NOMO-1 (cell line): Measurements from ENCODE around the gene SLC44A5.
"Not testable (repeated sequence)": the region's sequence is repeated elsewhere in the genome, so short reads cannot be mapped to it uniquely, and the experiment has no call there.

Source experiments
- DNase-seq, 2 experiments: peaks; one replicate each; lab custom pipeline; 2025; ENCODE audit not compliant: unreplicated experiment in 2 of 2; lab: John Stamatoyannopoulos, UW

The SLC44A5 gene

DNA sequence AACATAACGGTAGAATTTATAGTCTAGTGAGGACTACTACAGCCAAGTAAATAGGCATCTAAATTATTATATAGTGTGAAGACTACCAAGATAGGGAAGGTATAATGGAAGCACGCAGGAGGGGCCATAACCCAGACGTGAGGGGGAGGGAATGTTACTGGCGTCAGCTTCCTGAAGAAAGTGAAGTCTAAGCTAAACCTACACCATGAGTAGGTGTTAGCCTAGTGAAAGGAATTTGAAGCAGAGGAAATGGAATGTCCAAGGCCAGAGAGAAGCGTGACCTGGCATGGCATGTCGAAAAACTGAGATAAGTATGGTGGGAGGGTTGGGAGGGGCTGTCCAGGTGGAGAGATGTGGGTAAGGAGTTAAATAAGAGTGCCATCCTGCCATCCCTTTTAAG lies 140.5 kb downstream of the SLC44A5 start:
- DNase-seq: no peak

DNA sequence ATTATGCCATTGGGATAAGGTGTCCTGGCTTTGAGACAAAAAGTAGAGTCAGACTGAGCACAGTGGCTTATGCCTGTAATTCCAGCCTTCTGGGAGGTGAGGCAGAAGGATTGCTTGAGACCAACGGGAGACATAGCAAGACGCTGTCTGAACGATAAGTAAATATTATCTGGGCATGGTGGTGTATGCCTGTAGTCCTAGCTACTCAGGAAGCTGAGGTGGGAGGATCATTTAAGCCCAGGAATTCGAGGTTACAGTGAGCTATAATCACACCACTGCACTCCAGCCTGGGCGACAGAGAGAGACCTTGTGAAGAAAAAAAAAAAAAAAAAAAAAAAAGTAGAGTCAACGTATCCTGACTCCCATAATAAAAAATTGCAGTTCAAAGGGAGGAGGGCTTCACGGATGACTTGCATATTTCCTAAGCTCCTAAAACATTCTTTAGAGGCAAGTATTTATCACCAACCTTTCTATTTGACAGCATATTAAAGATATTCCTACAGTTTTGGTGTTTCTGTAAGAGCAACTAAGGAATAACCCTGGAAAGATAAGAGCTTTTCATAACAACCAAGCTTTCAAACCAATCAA lies 141.2 kb downstream of the SLC44A5 start:
- DNase-seq: no peak

DNA sequence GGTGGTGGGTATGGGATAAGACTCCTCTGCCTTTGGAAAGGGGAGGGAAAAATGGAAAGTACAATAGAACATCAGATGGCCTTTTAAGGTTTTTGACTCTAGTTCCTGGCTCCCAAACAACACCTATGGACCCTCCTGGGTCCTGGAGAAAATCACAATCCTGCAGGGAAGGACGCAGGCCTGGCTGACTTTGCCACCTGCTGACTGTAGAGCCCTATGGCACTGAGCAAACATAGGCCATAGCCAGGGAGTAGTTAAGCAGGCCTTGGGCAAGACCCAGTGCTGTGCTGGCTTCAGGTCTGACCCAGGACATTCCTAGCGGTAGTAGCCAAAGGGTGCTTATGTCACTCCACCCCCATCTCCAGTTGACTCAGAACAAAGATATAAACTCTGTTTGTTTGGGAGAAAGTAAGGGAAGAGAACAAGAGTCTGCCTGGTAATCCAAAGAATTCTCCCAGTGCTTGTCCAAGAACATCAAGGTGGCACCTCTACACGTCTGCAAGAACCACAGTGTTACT lies 149.0 kb downstream of the SLC44A5 start:
- DNase-seq: no peak

DNA sequence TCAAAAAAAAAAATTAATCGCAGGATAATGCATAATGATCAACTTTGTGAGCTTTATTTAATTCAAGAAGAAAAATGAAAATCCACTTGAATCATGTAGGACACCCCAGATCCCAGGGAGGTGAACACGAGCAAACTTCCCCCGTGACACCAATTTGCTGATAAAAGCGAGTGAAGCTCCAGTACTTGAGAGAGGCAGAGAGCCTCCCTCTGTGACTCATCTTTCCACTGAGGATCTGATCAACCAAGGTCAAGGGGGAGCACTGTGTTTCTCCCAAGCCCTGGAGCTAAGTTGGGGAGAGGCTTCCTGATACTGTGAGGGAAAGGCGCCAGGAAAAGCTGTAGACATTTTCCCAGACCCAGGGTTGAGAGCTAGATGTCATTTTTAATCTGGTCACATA lies 160.9 kb downstream of the SLC44A5 start:
- DNase-seq: no peak

DNA sequence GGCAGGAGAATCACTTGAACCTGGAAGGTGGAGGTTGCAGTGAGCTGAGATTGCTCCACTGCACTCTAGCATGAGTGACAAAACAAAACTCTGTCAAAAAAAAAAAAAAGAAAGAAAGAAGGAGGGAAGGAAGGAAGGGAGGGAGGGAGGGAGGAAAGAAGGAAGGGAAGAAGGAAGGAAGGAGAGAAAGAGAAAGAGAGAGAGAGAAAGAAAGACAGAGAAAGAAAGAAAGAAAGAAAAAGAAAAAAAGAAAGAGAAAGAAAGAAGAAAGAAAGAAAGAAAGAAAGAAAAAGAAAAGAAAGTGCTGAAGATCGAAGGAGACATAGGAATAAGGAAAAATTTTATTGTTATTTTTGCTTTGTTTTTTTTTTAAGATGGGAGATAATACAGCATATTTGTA lies 166.7 kb downstream of the SLC44A5 start:
- DNase-seq: no peak

DNA sequence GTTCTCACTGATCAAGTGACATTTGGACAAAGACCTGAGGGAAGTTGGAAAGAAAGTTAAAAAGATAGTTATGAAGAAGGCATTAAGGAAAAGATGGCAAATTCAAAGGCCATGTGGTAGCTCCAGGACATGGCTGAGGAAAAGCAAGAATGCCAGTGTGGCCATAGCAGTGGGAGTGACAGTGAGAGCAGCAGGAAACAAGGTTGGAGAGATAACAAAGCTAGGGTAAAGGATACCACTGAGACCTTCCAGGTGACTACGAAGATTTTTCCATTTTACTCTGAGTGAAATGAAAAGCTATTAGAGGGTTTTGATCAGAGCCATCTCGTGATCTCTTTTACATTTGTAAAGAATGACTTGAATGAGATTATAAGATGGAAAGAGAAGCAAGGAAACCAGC lies 170.6 kb downstream of the SLC44A5 start:
- DNase-seq: no peak

DNA sequence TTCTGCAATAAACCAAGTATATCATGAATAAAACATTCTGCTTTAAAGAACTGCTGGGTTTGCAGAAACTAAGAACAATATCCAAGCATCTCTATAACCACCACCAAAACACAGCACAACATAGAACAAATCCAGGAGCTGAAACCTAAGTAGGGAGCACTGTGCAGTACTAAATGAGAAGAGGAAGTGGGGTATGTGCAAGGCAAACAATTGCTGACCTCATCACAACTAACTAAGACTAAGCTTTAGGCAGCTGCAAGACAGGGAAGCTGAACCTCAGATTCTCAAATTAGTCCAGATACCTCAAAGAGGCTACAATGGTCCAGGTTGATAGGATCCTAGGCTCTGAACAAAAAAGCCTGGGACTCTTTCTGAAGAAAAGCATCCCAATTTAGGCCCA lies 172.6 kb downstream of the SLC44A5 start:
- no peak for DNase-seq

DNA sequence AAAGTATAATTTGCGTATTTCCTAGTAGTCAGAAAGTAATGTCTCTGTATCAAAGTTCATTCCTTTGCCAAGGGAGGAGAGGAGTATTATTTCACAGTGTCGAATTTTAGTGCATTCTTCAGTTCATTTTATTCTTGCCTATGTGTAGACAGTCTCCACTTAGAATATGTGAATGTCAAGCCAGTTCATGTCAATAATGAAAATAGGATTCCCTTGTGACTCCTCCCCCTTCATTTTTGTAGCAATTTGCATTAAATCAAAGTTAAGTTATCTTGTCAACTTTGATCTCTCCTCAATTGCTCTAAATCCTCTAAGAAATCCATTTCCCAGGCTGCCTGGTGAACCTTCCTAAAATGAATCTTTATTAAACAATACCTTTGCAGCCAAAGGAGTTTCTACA lies 179.1 kb downstream of the SLC44A5 start:
- no peak for DNase-seq

DNA sequence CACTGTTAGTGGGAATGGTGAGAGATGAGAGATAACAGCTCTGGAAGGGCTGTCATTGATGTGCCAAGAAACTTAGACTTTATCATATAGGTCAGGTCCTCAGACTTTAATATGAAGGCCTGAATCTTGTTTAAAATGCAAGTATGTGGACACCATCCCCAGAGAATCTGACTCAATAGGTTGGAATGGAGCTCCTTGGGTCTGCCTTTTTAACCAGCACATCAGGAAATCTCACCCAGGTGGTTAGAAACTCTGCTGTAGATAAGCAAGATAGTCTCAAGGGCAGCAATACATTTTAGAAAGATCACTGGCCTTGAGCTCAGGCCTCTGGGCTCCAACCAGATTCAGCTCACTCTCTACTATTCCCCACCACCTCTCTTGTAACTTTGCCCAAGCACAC lies 180.4 kb downstream of the SLC44A5 start:
- no peak for DNase-seq

DNA sequence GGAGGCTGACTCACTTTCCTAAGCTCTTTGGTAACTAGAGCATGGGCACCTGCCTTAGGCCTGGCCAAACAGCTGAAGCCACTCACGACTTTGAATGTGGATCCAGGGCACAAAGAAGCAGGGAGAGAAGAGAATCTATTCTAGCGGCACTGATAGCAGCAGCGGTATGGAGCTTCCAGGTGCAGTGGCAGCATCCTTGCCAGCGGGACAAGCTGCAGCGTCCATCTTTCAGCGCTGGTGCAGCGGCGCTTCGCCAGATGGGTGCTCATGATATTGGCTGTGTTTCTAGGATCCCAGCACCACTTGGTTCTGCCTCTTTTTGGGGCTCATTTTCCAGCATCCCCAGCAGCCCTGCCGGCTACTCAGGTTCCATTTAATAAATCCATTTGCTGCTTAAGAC lies 184.2 kb downstream of the SLC44A5 start:
- no peak for DNase-seq

DNA sequence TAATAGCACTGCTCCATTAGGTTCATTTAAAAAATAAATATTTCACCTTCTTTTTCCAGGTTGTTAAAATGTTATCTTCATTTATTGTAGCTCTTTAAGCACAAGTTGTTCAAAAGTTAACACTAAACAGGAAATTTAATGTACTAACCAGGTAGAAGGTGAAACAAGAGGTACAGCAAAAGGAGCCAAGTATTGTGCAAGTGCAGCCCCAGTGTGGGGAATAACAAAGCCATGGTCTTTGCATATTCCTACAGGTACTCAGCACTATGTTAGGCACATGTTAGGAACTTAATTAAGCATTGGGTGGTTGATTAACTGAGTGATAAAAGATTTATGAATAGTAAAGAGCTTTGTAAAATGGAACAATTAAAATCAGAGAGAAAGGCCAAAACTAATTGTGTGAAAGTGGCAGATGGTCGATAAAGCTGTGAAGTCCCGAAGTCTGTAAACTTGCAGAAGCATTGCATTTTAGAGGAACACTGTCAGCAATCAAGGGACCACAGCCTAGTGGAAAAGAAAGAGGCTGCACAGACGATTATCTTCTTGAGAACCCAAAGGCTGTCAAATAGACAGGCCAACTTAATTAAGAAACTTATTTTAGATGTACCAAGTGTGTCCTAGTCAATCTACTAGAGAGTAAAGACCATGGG lies 185.8 kb downstream of the SLC44A5 start:
- no peak for DNase-seq

DNA sequence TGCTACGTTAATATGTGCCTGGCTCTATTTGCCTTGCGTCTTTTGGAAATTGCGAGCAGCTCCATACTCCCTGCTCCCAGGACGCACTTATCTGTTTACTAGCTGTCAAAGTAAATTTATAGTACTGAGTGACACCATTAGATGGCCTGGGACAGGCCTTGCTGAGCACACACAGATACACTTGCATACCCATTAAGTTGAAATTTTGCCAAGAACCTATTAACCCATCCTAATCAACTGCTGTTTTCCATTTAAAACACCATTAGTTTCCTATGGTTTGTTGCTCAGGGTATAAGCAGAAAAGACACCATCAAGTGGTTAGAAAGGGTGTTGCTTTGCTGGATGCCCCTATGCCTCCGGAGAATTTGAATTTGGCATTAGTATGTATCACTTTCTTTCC lies 187.3 kb downstream of the SLC44A5 start:
- DNase-seq: no peak

DNA sequence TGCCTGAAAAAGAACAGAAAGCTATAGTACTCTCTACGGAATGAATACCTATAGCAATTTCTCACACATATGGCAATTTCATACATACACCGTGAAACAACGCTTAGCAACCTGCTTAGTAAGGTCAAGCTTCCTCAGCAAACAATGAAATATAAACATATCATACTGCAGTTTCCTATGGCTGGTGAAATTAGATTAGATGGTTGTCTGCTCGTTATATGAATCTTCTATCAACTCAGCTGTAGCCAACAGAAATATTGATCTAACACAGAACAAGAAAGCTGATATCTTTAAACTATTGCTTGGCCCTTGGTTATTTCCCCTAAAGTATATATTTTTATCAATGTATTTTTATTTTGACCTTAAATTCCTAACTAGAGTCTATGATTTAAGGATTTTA lies 187.8 kb downstream of the SLC44A5 start:
- DNase-seq: no peak

DNA sequence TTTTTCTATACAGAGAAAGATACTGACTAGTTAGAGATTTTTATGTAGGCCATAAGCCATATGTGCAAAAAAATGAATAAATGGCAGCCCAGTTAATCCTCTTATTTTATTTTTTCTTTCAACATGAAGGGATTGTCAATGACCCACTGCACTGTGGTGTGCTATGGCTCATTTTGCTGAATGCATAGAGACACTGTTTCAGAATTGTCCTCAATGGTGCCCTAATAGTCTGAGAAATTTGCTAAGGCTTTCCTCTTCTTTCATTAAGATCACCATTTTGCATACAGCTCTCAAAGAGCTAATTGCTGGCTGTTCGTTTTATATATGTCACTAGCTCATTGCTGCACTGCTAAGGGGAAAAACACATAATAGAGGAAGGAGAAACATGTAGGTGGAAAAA lies 189.5 kb downstream of the SLC44A5 start:
- no peak for DNase-seq

DNA sequence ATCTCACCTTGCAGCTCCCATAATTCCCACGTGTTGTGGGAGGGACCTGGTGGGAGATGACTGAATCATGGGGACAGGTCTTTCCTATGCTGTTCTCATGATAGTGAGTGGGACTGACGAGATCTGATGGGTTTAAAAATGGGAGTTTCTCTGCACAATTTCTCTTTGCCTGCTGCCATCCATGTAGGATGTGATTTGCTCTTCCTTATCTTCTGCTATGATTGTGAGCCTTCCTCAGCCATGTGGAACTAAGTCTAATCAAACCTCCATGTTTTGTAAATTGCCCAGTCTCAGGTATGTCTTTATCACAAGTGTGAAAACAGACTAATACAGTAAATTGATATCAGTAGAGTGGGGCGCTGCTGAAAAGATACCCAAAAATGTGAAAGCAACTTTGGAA lies 195.7 kb downstream of the SLC44A5 start:
- DNase-seq: no peak

DNA sequence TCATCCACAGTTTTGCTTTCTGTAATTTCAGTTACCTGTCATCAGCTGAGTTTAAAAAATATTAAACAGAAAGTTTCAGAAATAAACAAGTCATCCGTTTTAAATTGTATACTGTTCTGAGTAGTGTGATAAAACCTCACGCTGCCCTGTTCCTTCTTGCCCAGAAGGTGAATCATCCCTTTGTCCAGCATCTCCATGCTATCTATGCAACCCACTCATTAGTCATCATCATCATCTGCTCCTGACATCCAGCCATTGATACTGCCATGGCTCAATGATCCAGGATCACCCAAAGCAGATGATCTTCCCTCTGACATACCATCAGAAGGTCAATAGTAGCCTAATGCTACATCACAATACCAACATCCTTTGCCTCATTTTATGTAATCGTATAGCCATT lies 198.3 kb downstream of the SLC44A5 start:
- DNase-seq: no peak

DNA sequence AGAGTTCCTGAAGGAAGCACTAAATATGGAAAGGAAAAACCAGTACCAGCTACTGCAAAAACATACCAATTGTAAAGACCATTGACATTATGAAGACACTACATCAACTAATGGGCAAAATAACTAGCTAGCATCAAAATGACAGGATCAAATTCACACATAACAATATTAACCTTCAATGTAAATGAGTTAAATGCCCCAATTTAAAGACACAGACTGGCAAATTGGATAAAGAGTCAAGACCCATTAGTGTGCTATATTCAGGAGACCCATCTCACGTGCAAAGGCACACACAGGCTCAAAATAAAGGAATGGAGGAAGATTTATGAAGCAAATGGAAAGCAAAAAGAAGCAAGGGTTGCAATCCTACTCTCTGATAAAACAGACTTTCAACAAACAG lies 206.2 kb downstream of the SLC44A5 start:
- not testable (repeated sequence) for DNase-seq

DNA sequence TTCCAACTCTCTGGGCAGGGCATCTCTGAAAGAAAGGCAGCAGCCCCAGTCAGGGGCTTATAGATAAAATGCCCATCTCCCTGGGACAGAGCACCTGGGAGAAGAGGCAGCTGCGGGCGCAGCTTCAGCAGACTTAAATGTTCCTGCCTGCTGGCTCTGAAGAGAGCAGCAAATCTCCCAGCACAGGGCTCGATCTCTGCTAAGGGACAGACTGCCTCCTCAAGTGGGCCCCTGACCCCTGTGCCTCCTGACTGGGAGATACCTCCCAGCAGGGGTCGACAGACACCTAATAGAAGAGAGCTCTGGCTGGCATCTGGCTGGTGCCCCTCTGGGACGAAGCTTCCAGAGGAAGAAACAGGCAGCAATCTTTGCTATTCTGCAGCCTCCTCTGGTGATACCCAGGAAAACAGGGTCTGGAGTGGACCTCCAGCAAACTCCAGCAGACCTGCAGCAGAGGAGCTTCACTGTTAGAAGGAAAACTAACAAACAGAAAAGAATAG lies 207.7 kb downstream of the SLC44A5 start:
- DNase-seq: not testable (repeated sequence)

DNA sequence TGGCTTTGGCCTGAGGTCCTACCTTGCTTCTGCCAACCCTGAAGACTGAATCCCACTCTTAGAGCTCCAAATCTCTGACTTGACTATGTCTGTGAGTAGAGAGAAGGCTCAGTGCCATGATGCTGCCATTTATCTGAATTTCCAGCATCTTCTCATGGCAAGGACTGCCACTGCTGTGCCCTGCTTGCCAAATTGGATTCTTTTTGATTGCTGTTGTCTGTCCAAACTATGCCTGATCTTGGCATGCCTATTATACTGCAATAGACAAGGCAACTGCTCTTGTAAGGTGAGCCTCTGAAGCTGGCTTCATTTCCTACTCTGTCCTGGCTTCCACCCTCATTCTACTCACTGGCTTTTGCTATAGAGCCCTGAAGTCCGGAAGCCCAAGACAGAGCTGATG lies 210.2 kb downstream of the SLC44A5 start:
- DNase-seq: no peak

DNA sequence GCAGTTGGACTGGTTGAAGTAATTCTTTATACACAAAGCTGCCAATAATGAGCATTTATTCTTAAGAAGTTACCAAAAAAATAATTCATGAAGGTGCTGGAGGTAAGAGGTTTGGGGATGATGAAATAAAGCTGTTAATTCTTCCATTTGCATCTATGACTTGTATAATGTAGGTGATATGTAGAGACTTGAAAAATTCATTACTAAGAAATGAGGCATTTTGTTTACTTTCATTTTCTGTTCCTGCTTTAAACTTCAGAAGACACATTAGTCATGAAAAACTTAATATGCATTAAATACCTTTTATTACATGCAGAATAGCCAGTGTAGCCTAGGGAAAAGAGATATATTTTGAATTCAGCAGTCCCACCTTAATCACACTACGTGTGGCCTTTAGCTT lies 214.2 kb downstream of the SLC44A5 start:
- DNase-seq: no peak

DNA sequence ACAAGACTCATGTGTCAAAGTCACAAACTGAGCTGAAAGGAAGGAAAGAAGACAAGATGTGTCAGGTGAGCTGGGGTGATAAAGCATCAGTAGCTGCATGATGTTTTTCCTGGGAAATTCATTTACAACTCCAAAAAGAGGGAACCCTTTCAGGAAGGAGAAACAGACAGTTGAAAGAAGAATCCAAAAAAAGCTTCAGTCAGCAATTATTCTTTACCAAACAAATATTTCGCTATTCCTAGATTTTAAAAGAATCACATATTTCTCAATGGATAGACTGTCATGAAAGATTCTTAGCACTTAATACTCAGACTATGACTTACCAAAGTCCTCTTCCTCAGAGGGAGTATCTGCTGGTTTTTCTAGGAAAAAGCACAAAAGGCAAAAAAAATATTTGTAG lies 214.7 kb downstream of the SLC44A5 start:
- DNase-seq: no peak

DNA sequence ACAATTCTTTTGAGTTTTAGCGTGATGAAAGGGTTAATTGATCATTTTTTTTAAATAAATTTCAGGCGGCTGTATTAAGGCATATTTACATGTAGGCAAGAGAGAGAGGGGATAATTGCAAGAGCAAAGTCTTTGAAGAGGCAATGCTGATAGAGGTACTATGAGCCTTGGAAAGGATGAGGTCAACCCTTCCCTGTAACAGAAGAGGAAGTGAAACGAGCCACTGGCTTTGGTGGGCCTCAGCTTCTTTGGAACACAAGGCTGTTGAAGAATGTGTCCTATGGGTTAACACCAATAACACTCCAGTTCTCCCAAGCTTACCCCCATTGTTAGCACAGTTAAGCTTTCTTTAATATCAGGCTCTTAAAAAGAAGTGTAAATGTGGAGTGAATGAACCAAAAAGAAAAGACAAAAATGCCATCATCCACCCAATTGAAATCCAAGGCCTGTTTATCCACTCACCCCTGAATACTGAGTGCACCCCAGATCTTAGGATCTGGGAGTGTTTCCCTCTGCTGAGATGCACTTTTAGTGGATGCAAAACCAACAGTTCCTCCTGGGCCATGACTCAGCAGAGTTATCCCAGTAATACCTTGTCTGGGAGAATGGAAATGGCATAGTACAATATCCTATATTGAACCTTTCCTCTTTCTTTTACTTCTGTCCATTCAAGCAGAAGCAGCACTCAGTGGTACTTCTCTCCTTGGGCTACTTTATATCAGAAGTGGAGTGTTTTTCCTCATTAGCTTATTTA lies 216.4 kb downstream of the SLC44A5 start:
- peak in 1 of 2 experiments; percentile 9 for DNase-seq
